ENCODE data around the gene IZUMO1.
A peak's percentile ranks its signal among the peaks of the same experiment; 100 is the strongest.
"Not testable (repeated sequence)": the region's sequence is repeated elsewhere in the genome, so short reads cannot be mapped to it uniquely, and the experiment has no call there.

The IZUMO1 gene

DNA sequence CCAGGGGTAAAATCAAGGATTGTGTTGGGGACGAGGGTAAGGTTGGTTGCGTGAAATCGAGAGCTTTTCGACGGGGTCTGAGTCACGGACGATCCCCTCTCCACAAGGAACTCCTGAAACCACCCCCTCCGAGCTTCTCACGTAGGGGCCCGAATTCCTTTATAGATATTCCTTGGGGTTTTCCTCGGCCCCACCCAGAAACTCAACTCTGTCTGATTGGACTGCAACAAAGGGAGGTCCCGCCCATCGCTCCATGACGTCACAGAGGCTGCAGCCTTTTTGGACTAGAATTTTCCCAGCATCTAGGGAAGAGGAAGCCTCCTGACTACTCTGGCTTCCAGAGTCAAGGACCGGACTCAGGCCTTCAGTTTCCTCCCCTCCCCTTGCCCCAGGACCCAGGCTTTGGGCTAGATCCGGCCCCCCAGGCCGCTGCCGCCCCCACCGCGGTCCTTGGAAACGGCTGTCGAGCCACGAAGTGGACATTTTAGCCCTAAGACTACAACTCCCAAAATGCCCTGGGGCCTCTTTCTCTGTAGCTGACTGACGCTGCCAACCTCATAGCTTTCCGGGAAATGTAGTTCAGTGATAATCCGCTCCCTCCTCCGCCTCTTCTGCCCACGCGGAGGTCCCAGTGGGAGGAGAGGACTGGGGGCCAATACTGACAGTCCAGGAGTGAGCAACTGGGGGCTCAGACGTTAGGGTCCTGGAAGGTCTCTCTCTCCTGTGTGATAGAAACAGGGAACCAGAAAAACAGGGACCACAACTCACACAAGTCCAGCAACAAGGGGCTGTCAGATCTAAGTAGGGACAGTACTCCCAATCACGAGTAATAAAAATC is at the start of gene IZUMO1:
IZUMO1 (minus strand) TSS at position 172 of the 838 bp plus-strand sequence. CDS start 1,050 bp downstream, outside the sequence.
- peak; percentile 60 for DNase-seq

DNA sequence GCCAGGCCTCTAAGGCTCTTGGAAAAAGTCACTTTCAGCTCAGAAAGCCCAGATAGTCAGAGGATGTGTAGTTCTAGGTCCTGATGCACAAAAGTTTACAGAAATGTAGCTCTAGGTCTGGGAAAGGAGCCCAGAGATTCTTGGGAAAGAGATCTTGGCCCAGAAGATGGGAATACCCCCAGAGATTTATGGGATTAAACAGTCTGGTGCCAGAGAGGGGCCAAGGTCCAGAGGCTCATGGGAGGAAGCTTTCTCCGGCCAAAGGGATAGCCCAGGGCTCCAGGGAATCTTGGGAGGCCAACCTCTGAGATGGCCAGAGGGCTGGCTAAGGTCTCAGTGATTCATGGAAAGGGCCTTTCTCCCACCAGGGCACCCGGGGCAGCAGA is 49.0 kb upstream of the IZUMO1 start:
- DNase-seq = no peak

DNA sequence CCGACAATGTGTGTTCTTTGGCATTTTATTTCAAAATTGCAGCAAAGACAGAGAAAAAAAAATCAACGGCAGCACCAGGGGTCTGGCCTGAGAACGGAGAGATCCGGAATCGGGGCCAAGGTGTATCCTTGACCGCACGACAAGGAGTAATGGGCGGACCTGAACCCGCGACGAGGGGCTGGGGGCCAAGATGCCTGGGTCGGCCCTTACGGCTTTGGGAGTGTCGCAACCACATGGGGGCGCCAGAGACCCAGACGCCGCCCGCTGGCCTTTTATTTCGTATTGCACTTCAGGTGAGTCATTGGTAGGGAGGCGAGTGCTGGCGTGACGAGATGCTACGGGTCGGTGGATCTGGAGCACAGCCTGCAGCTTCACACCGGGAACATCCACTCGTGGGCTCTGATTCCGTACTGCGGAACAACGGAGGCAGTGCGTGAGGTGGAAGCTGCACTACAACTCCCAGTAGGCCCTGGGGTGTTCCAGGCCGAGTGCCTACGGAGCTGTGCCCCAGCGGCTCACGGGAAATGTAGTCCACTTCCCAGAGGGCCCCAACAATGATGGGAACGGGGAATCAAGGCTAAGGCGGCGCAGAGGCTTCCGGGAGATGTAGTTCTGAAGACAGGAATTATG is 48.5 kb upstream of the IZUMO1 start:
- peak; percentile 87 for DNase-seq

GRCh38 chr19:48794291-48794690 is 47.6 kb upstream of the IZUMO1 start:
- no peak for DNase-seq

DNA sequence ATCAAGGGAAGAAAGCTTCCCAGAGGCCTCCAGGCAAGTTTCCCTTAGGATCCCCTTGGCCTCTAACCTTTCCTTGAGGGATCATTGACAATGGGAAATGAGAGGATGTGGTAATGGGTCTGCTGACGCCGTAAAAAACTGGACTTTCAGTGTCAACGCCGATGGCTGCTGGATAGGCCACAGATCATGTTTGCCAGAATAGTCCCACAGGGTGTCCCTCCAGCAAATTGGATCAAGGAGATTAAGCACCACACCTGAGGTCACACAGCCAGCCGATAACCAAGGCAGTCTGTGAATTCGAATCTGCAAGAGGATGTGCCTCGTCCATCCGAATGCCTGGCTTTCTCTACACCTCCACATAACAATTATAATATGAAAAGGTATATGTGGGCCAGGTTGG is 46.6 kb upstream of the IZUMO1 start:
- DNase-seq = no peak

DNA sequence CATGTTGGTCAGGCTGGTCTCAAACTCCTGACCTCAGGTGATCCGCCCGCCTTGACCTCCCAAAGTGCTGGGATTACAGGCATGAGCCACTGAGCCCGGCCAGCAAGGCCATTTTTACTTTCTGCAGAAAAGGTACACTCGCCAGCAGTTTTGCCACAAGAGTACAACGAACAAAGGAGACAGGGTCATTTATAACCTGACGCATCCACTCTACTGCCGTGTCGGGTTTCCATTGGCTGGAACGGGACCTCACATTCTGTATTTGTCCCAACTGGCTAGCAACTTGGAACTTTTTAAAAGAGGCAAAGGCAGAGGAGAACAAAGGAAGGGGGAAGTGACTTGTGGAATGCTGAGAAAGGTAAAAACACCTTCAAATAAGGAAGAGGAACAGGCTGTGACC is 40.6 kb upstream of the IZUMO1 start:
- DNase-seq = not testable (repeated sequence)

DNA sequence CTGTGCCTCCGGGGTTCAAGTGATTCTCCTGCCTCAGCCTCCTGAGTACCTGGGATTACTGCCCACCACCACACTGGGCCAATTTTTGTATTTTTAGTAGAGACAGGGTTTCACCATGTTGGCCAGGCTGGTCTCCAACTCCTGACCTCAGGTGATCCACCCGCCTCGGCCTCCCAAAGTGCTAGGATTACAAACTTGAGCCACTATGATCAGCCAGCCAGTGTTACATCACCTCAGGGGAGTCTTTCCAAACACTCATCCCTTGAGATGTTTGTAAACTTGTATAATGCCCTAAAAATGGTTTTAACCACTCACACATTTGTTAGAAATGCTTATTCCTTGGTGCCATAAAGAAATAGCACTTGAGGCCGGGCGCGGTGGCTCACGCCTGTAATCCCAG is 39.7 kb upstream of the IZUMO1 start:
- not testable (repeated sequence) for DNase-seq

DNA sequence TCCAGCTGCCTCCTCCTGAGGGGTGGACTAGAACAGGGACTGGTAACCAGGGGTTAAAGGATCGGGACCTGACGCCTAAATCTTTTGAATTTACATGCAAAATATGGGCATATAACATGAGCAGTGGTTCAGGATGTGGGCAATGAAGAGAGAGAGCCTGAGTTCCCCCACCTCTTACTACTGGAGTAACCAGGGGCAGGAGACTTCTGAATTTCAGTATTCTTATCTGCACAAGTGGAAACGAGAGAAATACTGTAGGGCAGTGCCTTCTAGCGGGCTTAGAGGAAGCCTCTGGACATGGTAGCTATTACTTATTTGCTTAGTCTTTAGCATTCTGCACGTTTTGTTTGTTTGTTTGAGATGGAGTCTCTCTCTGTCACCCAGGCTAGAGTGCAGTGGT is 37.8 kb upstream of the IZUMO1 start:
- no peak for DNase-seq

GRCh38 chr19:48780631-48781391 is 34.1 kb upstream of the IZUMO1 start:
- DNase-seq = no peak

DNA sequence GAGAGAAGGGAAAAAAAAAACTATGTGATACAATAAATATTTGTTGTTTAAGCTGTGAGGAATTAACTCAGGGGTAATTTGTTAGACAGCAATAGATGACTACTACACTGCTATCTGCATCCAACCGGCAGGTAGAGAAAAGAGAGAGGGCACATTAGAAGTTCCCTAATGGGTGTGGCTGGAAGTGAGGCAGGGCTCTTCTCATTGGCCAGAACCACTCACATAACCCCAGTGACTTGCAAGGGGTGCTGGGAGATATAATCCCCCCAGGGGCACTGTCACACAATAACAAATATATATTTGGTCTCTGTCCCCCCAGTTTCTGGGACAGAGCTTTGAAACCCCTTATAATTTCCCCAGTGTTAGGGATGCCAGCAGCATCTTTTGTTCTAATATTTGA is 32.9 kb upstream of the IZUMO1 start:
- DNase-seq = no peak

DNA sequence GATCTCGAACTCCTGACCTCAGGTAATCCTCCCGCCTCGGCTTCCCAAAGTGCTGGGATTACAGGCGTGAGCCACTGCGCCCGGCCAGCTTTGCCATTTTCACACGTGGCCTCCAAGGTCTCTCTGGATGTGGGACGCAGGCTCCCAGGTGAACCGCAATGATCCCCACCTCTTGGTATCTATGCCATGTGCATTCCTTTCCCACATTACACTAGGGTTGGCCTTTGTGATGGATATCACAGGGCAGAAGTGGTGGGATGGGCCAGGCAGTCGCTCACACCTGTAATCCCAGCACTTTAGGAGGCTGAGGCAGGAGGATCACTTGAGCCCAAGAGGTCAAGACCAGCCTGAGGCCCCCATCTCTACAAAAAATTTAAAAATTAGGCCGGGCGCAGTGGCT is 31.0 kb upstream of the IZUMO1 start:
- no peak for DNase-seq

GRCh38 chr19:48777139-48777538 is 30.4 kb upstream of the IZUMO1 start:
- DNase-seq = no peak

DNA sequence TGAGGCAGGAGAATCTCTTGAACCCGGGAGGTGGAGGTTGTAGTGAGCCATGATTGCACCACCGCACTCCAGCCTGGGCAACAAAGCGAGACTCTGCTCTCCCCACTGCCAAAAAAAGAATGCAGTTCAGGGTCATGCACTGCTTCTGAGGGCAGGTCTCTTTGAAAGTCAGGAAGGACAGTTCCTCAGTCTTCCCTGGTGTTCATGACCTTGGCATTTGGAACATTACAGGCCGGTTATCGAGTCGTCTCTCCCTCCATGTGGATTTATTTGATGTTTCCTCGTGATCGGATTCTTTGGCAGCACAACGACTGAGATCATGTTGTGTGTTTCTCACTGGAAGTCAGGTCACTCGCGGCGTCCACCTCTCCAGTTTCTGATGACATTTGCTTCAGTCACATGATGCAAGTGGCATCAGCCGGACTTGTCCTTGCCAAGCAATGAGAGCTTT is 25.8 kb upstream of the IZUMO1 start:
- no peak for DNase-seq

GRCh38 chr19:48770734-48771472 is 24.2 kb upstream of the IZUMO1 start:
- no peak for DNase-seq

- DNase-seq = no peak
Measured at GRCh38 chr19:48770266-48770665, 23.6 kb upstream of the IZUMO1 start.

DNA sequence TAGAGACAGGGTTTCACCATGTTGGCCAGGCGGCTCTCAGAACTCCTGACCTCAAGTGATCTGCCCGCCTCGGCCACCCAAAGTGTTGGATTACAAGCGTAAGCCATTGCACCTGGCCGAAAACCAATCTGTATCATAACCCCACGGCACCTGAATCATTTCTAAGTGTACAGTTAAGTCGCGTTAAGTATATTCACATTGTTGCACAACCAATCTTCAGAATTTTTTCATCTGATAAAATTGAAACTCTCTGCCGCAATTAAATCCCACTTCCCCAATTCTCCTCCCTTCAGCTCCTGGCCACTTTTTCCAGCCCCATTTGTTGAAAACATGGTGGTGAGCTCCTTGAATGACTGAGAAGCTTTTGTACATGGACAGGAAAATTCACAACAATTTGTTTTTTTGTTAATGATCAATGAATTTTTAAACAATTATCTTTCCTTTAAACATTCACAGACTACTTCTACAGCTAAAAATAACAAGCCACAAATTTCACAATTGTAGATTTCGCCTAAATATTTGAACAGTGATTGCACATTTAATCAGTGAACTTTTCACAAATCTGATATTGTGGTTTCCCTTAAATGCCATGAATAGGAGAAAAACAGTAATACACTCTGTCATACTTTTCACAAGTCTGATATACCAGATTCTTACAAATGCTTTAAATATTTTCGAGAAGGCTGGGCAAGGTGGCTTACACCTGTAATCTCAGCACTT is 22.4 kb upstream of the IZUMO1 start:
- no peak for DNase-seq

DNA sequence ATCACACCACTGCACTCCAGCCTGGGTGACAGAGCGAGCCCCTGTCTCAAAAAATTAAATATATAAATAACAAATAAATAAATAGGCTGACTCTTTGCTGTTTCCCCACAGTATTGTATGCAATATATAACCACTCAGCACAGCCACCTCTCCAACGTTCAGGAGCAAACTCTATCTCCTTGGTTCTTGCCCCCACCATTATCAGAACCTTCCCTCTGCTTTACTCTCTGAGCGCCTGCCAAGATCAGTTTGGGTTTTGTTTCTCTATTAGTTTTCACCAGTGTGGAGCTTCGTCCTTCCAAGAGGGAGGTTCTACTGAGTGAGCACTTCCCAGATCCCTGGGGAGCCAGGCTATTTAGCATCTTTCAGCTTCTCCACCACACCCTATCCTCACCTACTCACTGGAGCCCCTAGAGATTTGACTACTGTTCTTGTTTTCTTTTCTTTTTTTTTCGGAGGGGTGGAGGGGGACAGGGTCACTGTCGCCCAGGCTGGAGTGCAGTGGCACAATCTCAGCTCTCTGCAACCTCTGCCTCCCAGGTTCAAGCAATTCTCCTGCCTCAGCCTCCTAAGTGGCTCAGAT is 21.6 kb upstream of the IZUMO1 start:
- DNase-seq = not testable (repeated sequence)

GRCh38 chr19:48765816-48766215 is 19.1 kb upstream of the IZUMO1 start:
- DNase-seq = not testable (repeated sequence)

GRCh38 chr19:48760504-48761205 is 13.9 kb upstream of the IZUMO1 start:
- peak; percentile 41 for DNase-seq

- DNase-seq = no peak
Measured at GRCh38 chr19:48757741-48758144, 11.0 kb upstream of the IZUMO1 start.

DNA sequence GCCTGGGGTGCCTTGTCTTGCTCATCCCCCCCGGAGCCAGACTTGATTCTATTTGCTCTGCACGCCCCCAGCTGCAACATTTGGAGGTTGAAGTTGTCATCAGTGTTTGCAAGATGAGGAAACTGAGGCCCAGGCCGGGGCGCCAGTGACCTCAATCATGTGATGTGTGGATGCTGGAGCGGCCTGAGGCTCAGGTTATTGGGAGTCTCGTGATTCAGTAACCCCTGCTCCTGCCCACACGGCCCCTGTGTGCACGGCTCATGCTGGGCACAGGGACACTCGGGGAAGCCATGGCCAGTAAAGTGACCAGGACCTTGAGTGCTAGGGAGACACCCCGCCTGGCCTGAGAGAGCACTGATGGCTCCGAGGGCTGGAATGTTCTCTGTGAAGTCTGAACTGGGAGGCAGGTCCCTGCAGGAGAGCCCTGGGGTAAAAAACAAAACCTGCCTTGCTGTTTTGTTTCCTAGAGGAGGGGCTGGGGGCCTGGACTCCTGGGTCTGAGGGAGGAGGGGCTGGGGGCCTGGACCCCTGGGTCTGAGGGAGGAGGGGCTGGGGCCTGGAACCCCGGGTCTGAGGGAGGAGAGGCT is 10.5 kb upstream of the IZUMO1 start:
- DNase-seq = no peak
